ENCODE results near the gene ECI2. TPM values are rescaled to one million over a fixed set of nuclear protein-coding genes. Genes with fewer than 3 reads are reported as not detected.

Gene ECI2
- total and polyA plus RNA-seq, 2 of the 13 experiments (the other 11 are each of a cell fraction or from before 2014, with no cell fraction given), result 78.5 to 228 TPM

DNA sequence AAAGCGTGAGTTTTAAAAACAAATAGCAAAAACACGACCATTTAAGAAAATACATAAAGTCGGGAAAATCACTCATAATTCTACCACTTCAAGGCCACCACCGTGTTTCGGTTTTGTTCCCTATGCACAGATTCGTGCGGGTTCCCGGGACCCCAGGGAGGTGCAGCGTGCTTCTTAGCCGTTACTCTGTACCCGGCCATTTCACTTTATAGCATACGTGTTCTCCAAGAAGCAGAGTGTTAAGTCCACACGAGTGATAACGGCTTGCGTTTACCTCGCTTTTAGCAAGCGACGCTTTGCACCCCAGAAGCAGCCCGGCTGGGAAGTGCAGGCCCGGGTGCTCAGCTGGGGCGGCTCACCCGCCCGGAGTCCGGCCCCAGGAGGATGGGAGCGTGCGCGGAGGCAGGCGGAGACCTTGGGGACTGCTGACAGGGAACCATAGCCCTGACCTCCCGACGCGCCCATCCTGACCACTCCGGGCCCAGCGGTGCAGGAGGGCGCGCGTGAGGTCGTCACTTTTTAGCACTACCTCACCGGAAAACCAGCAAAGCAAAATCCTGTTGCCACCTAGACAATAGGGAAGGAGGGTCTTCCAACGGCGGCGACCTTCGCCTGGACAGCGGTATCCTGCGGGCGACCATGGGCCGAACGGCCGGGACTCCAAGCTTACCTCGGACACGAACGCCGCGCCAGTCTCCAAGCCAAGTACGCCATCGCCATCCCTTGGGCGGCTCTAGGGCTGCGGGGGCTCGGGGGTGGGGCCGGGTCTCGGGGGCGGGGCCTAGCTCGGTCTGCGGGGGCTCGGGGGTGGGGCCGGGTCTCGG, at the start of gene ECI2 (continued):
- TF ChIP-seq RARA (CRISPR knock-in tag; IDR thresholded peaks at IDR 0.05) (peak; percentile 31; the same call in 1 of the 2 replicates), ZKSCAN5 (CRISPR knock-in tag; IDR thresholded peaks at IDR 0.05) (no peak), ATF5 (CRISPR knock-in tag; IDR thresholded peaks at IDR 0.05; ENCODE audit: low read depth) (peak; percentile 65), ZNF232 (CRISPR knock-in tag; IDR thresholded peaks at IDR 0.05; ENCODE audit: borderline replicate concordance) (peak; percentile 49; the same call in 1 of the 2 replicates), RARG (CRISPR knock-in tag; IDR thresholded peaks at IDR 0.05; ENCODE audit: low read depth) (no peak), SATB2 (CRISPR knock-in tag; IDR thresholded peaks at IDR 0.05) (0 out of 2 replicates have a peak, but pooled peaks have one; percentile 69), ZNF274 (CRISPR knock-in tag; IDR thresholded peaks at IDR 0.05) (peak; percentile 93), ZNF839 (CRISPR knock-in tag; IDR thresholded peaks at IDR 0.05; ENCODE audit: borderline replicate concordance) (peak; percentile 93; the same call in 1 of the 2 replicates), MAFK (conservative IDR thresholded peaks at IDR 0.05 in 1 of 2, IDR thresholded peaks at IDR 0.05 in 1 of 2; ENCODE audit: low read length in 2 of 2) (no peak), TRIM24 (CRISPR knock-in tag; IDR thresholded peaks at IDR 0.05) (0 out of 2 replicates have a peak, but pooled peaks have one; percentile 47), PLRG1 (conservative IDR thresholded peaks at IDR 0.05) (no peak), MYC (CRISPR knock-in tag; IDR thresholded peaks at IDR 0.05; ENCODE audit: borderline replicate concordance) (peak; percentile 76; the same call in 1 of the 2 replicates), HNRNPL (IDR thresholded peaks at IDR 0.05; ENCODE audit: low read depth, low read length) (0 out of 2 replicates have a peak, but pooled peaks have one; percentile 60), MAZ (IDR thresholded peaks at IDR 0.05; ENCODE audit: borderline replicate concordance, low read depth, low read length) (no peak), MAZ (CRISPR knock-in tag; IDR thresholded peaks at IDR 0.05; ENCODE audit: low read depth) (0 out of 2 replicates have a peak, but pooled peaks have one; percentile 19), ZZZ3 (CRISPR knock-in tag; IDR thresholded peaks at IDR 0.05; ENCODE audit: borderline replicate concordance) (no peak), ZNF10 (CRISPR knock-in tag; IDR thresholded peaks at IDR 0.05; ENCODE audit: borderline replicate concordance, low read depth) (no peak), HMGA1 (CRISPR knock-in tag; conservative IDR thresholded peaks at IDR 0.05) (no peak), POGZ (CRISPR knock-in tag; IDR thresholded peaks at IDR 0.05) (peak; percentile 53; the same call in 1 of the 2 replicates)
- TF ChIP-seq, protein P1, sequence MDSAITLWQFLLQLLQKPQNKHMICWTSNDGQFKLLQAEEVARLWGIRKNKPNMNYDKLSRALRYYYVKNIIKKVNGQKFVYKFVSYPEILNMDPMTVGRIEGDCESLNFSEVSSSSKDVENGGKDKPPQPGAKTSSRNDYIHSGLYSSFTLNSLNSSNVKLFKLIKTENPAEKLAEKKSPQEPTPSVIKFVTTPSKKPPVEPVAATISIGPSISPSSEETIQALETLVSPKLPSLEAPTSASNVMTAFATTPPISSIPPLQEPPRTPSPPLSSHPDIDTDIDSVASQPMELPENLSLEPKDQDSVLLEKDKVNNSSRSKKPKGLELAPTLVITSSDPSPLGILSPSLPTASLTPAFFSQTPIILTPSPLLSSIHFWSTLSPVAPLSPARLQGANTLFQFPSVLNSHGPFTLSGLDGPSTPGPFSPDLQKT (CRISPR knock-in tag; IDR thresholded peaks at IDR 0.05; ENCODE audit: borderline replicate concordance), result no peak
- TF ChIP-seq, protein P2, sequence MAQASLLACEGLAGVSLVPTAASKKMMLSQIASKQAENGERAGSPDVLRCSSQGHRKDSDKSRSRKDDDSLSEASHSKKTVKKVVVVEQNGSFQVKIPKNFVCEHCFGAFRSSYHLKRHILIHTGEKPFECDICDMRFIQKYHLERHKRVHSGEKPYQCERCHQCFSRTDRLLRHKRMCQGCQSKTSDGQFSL (CRISPR knock-in tag; IDR thresholded peaks at IDR 0.05), result no peak
- TF ChIP-seq, protein P3, sequence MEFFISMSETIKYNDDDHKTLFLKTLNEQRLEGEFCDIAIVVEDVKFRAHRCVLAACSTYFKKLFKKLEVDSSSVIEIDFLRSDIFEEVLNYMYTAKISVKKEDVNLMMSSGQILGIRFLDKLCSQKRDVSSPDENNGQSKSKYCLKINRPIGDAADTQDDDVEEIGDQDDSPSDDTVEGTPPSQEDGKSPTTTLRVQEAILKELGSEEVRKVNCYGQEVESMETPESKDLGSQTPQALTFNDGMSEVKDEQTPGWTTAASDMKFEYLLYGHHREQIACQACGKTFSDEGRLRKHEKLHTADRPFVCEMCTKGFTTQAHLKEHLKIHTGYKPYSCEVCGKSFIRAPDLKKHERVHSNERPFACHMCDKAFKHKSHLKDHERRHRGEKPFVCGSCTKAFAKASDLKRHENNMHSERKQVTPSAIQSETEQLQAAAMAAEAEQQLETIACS (CRISPR knock-in tag; IDR thresholded peaks at IDR 0.05), result no peak; the same call in 1 of the 2 replicates
- TF ChIP-seq, protein P4, sequence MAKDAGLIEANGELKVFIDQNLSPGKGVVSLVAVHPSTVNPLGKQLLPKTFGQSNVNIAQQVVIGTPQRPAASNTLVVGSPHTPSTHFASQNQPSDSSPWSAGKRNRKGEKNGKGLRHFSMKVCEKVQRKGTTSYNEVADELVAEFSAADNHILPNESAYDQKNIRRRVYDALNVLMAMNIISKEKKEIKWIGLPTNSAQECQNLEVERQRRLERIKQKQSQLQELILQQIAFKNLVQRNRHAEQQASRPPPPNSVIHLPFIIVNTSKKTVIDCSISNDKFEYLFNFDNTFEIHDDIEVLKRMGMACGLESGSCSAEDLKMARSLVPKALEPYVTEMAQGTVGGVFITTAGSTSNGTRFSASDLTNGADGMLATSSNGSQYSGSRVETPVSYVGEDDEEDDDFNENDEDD (CRISPR knock-in tag; IDR thresholded peaks at IDR 0.05; ENCODE audit: borderline replicate concordance), result no peak; the same call in 1 of the 2 replicates

All from HepG2 (cell line).